ENCODE results near the gene OSBPL5.

Gene OSBPL5

DNA sequence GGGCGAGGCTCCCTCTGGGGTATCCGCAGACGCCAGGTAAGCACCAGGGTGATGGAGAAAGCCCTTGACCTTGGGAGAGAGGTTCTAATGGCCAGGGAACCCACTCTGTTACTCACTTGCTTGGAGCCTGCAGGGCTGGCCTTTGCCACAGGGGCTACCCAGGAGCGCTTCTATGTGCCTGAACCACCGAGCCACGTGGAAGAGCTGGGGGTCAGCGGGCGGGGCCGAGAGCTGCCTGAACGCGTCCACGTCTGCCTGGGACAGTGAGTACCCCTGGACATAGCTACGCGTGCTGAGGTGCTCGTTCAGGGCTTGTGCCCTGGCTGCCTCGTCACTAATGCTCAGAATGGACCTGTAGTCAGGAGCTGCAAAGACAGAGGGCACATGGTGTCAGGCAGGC, 117.5 kb downstream of the OSBPL5 start:
- WGBS, result 94% methylated on average over 16 of the region's 16 CpGs

GRCh38 chr11:3046641-3047040, 118.5 kb downstream of the OSBPL5 start:
- H3K14ac ChIP-seq (ENCODE audit: low read length in 2 of 2), result no peak overlapping the region
- H4K8ac ChIP-seq (ENCODE audit: low read length), result no peak overlapping the region
- no peak overlapping the region for H3K4me2 ChIP-seq (ENCODE audit: low read length, poor library complexity, severe bottlenecking)
- DNase-seq, result no peak
- peak overlapping the region; percentile 40 for H2AK5ac ChIP-seq (ENCODE audit: low read length, severe bottlenecking)
- H2BK120ac ChIP-seq (ENCODE audit: low read depth, low read length), result no peak overlapping the region
- no peak overlapping the region for H2BK5ac ChIP-seq (ENCODE audit: low read depth, low read length, poor library complexity, severe bottlenecking)
- no peak overlapping the region for H2BK15ac ChIP-seq (ENCODE audit: low read depth, poor library complexity, severe bottlenecking)
- H3K23ac ChIP-seq (ENCODE audit: low read length in 2 of 2), result no peak overlapping the region
- no peak overlapping the region for H4K91ac ChIP-seq (ENCODE audit: low read length)
- H3K4me1 ChIP-seq (ENCODE audit: control insufficient read depth, insufficient read depth, low read depth, low read length), result peaks cover 75% of the 10 kb centered on the region
- WGBS, result 96% methylated on average over 8 of the region's 8 CpGs
- H3K4ac ChIP-seq (ENCODE audit: low read depth in 1 of 2, low read length in 2 of 2), result no peak overlapping the region
- H3K27ac ChIP-seq (ENCODE audit: low read length, poor library complexity, severe bottlenecking), result no peak overlapping the region
- H3K36me3 ChIP-seq (ENCODE audit: control insufficient read depth in 1 of 2, insufficient read depth in 2 of 2, low read depth in 1 of 2, low read length in 2 of 2), result peaks cover 34 to 41% of the 10 kb centered on the region in 2 experiments
- no peak overlapping the region for H3K18ac ChIP-seq (ENCODE audit: low read depth in 1 of 2, low read length in 2 of 2)
- no peak overlapping the region for H3K4me3 ChIP-seq (ENCODE audit: insufficient read depth in 1 of 2, low read depth in 1 of 2, low read length in 2 of 2)
- no peaks in the 10 kb centered on the region for H3K27me3 ChIP-seq (ENCODE audit: control insufficient read depth in 1 of 2, insufficient read depth in 1 of 2, low read length in 2 of 2)
- no peak overlapping the region for H2BK12ac ChIP-seq (ENCODE audit: low read length in 2 of 2)
- H3K79me1 ChIP-seq (replicated peaks; ENCODE audit: low read length, poor library complexity, severe bottlenecking), result peaks cover 26% of the 10 kb centered on the region
- no peaks in the 10 kb centered on the region for H3K9me3 ChIP-seq (ENCODE audit: control insufficient read depth, low read length)
- H3K9ac ChIP-seq (ENCODE audit: low read length), result no peak overlapping the region
- H2AFZ ChIP-seq (ENCODE audit: low read depth, low read length), result no peak overlapping the region

More for the DNA sequence above, 117.5 kb downstream of the OSBPL5 start:
- Histone ChIP-seq H3K23ac (ENCODE audit: low read length in 2 of 2) (no peak overlapping the region), H2BK5ac (ENCODE audit: low read depth, low read length, poor library complexity, severe bottlenecking) (no peak overlapping the region), H3K9me3 (ENCODE audit: control insufficient read depth, low read length) (no peaks in the 10 kb centered on the region), H4K91ac (ENCODE audit: low read length) (no peak overlapping the region), H2BK120ac (ENCODE audit: low read depth, low read length) (no peak overlapping the region), H3K9ac (ENCODE audit: low read length) (no peak overlapping the region), H2BK12ac (ENCODE audit: low read length in 2 of 2) (peak overlapping the region in 1 of 2 experiments; percentile 0), H3K4me1 (ENCODE audit: control insufficient read depth, insufficient read depth, low read depth, low read length) (peaks cover 71% of the 10 kb centered on the region), H2BK15ac (ENCODE audit: low read depth, poor library complexity, severe bottlenecking) (no peak overlapping the region), H3K27me3 (ENCODE audit: control insufficient read depth in 1 of 2, insufficient read depth in 1 of 2, low read length in 2 of 2) (no peaks in the 10 kb centered on the region), H3K4me3 (ENCODE audit: insufficient read depth in 1 of 2, low read depth in 1 of 2, low read length in 2 of 2) (no peak overlapping the region), H4K8ac (ENCODE audit: low read length) (no peak overlapping the region), H3K27ac (ENCODE audit: low read length, poor library complexity, severe bottlenecking) (no peak overlapping the region), H3K4me2 (ENCODE audit: low read length, poor library complexity, severe bottlenecking) (no peak overlapping the region), H2AK5ac (ENCODE audit: low read length, severe bottlenecking) (peak overlapping the region; percentile 47), H3K14ac (ENCODE audit: low read length in 2 of 2) (peak overlapping the region in 1 of 2 experiments; percentile 2), H3K18ac (ENCODE audit: low read depth in 1 of 2, low read length in 2 of 2) (peak overlapping the region in 1 of 2 experiments; percentile 7), H3K36me3 (ENCODE audit: control insufficient read depth in 1 of 2, insufficient read depth in 2 of 2, low read depth in 1 of 2, low read length in 2 of 2) (peaks cover 39 to 40% of the 10 kb centered on the region in 2 experiments), H3K79me1 (replicated peaks; ENCODE audit: low read length, poor library complexity, severe bottlenecking) (peaks cover 25% of the 10 kb centered on the region), H2AFZ (ENCODE audit: low read depth, low read length) (no peak overlapping the region), H3K4ac (ENCODE audit: low read depth in 1 of 2, low read length in 2 of 2) (no peak overlapping the region)
- DNase-seq, result no peak

GRCh38 chr11:3046190-3046589, 118.9 kb downstream of the OSBPL5 start:
- no peaks in the 10 kb centered on the region for H3K27me3 ChIP-seq (ENCODE audit: control insufficient read depth in 1 of 2, insufficient read depth in 1 of 2, low read length in 2 of 2)
- H2BK5ac ChIP-seq (ENCODE audit: low read depth, low read length, poor library complexity, severe bottlenecking), result no peak overlapping the region
- H4K91ac ChIP-seq (ENCODE audit: low read length), result no peak overlapping the region
- no peak overlapping the region for H3K4me2 ChIP-seq (ENCODE audit: low read length, poor library complexity, severe bottlenecking)
- peak overlapping the region in 1 of 2 experiments; percentile 16 for H2BK12ac ChIP-seq (ENCODE audit: low read length in 2 of 2)
- no peaks in the 10 kb centered on the region for H3K9me3 ChIP-seq (ENCODE audit: control insufficient read depth, low read length)
- H4K8ac ChIP-seq (ENCODE audit: low read length), result no peak overlapping the region
- no peak overlapping the region for H3K27ac ChIP-seq (ENCODE audit: low read length, poor library complexity, severe bottlenecking)
- H3K36me3 ChIP-seq (ENCODE audit: control insufficient read depth in 1 of 2, insufficient read depth in 2 of 2, low read depth in 1 of 2, low read length in 2 of 2), result peaks cover 37 to 44% of the 10 kb centered on the region in 2 experiments
- H3K23ac ChIP-seq (ENCODE audit: low read length in 2 of 2), result no peak overlapping the region
- 93% methylated on average over 12 of the region's 12 CpGs for WGBS
- H2BK15ac ChIP-seq (ENCODE audit: low read depth, poor library complexity, severe bottlenecking), result no peak overlapping the region
- no peak overlapping the region for H2BK120ac ChIP-seq (ENCODE audit: low read depth, low read length)
- H3K9ac ChIP-seq (ENCODE audit: low read length), result no peak overlapping the region
- no peak for DNase-seq
- no peak overlapping the region for H2AFZ ChIP-seq (ENCODE audit: low read depth, low read length)
- H2AK5ac ChIP-seq (ENCODE audit: low read length, severe bottlenecking), result peak overlapping the region; percentile 40
- H3K4me3 ChIP-seq (ENCODE audit: insufficient read depth in 1 of 2, low read depth in 1 of 2, low read length in 2 of 2), result no peak overlapping the region
- H3K4me1 ChIP-seq (ENCODE audit: control insufficient read depth, insufficient read depth, low read depth, low read length), result peaks cover 72% of the 10 kb centered on the region
- H3K14ac ChIP-seq (ENCODE audit: low read length in 2 of 2), result no peak overlapping the region
- H3K18ac ChIP-seq (ENCODE audit: low read depth in 1 of 2, low read length in 2 of 2), result no peak overlapping the region
- peaks cover 29% of the 10 kb centered on the region for H3K79me1 ChIP-seq (replicated peaks; ENCODE audit: low read length, poor library complexity, severe bottlenecking)
- no peak overlapping the region for H3K4ac ChIP-seq (ENCODE audit: low read depth in 1 of 2, low read length in 2 of 2)

DNA sequence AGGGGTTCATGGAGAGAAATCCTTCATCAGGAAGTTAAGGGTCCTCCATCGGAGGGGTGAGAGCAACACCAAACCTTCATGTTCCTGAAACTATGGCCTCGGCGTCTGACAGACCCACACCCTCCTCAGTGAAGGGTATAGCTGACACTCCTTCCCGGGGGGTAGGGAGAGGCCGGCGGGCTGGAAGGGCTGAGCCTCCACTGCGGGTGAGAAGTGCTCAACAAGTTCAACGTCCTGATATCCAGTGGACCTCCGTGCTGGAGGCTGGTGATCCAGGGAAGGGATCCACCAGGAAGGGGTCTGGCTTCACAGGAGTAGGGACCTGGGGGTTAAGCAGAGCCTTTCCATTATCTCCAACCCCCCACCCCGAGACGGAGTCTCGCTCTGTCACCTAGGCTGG, 120.2 kb downstream of the OSBPL5 start:
- Histone ChIP-seq H2BK120ac (ENCODE audit: low read depth, low read length) (no peak overlapping the region), H2AFZ (ENCODE audit: low read depth, low read length) (no peak overlapping the region), H4K8ac (ENCODE audit: low read length) (peak overlapping the region; percentile 21), H2BK15ac (ENCODE audit: low read depth, poor library complexity, severe bottlenecking) (no peak overlapping the region), H2BK5ac (ENCODE audit: low read depth, low read length, poor library complexity, severe bottlenecking) (no peak overlapping the region), H4K91ac (ENCODE audit: low read length) (no peak overlapping the region), H3K9ac (ENCODE audit: low read length) (no peak overlapping the region), H3K23ac (ENCODE audit: low read length in 2 of 2) (no peak overlapping the region), H3K4me2 (ENCODE audit: low read length, poor library complexity, severe bottlenecking) (no peak overlapping the region), H3K36me3 (ENCODE audit: control insufficient read depth in 1 of 2, insufficient read depth in 2 of 2, low read depth in 1 of 2, low read length in 2 of 2) (peaks cover 50 to 53% of the 10 kb centered on the region in 2 experiments), H2BK12ac (ENCODE audit: low read length in 2 of 2) (no peak overlapping the region), H3K4me1 (ENCODE audit: control insufficient read depth, insufficient read depth, low read depth, low read length) (peaks cover 60% of the 10 kb centered on the region), H3K9me3 (ENCODE audit: control insufficient read depth, low read length) (no peaks in the 10 kb centered on the region), H3K18ac (ENCODE audit: low read depth in 1 of 2, low read length in 2 of 2) (no peak overlapping the region), H3K14ac (ENCODE audit: low read length in 2 of 2) (no peak overlapping the region), H2AK5ac (ENCODE audit: low read length, severe bottlenecking) (peak overlapping the region; percentile 61), H3K4ac (ENCODE audit: low read depth in 1 of 2, low read length in 2 of 2) (no peak overlapping the region), H3K27ac (ENCODE audit: low read length, poor library complexity, severe bottlenecking) (no peak overlapping the region), H3K27me3 (ENCODE audit: control insufficient read depth in 1 of 2, insufficient read depth in 1 of 2, low read length in 2 of 2) (no peaks in the 10 kb centered on the region), H3K79me1 (replicated peaks; ENCODE audit: low read length, poor library complexity, severe bottlenecking) (peaks cover 29% of the 10 kb centered on the region), H3K4me3 (ENCODE audit: insufficient read depth in 1 of 2, low read depth in 1 of 2, low read length in 2 of 2) (no peak overlapping the region)
- DNase-seq, result no peak
- 98% methylated on average over 12 of the region's 12 CpGs for WGBS

All from mesenchymal stem cell (in vitro differentiated cells and primary cell).